ENCODE results near the gene MARK2.
A peak's percentile ranks its signal among the peaks of the same experiment; 100 is the strongest.

The MARK2 gene

DNA sequence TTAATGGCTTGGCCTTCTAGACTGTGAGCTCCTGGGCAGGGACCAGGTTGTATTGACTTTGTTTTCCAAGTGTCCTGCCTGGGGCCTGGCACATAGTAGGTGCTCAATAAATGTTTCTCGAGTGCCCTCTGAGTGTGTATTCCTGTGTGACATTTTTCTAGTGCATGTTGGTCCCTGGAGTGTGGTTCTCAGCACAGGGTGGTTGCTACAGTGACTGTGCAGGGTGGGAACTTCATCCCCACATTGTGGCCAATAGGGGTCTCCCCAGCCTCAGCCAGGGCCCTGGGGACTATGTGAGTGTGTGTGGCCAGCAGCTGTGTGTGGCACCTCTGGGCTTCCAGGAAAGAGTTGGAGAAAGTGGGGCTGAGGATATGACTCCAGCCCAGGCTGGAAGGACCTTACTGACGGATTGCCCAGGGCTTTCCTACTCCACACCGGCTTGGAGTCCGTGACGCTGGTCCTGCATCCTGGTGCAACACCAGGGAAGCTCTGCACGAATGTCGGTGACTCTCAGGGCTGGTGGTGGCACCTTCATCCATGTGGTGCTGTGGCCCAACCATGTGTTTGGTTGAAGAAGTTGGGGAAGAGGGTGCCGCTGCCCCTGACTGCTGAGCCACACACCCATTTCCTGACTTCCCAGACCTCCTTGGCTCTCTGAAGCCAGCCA lies 9.0 kb upstream of the MARK2 start:
- DNase-seq (ENCODE audit: low spot score): no peak

DNA sequence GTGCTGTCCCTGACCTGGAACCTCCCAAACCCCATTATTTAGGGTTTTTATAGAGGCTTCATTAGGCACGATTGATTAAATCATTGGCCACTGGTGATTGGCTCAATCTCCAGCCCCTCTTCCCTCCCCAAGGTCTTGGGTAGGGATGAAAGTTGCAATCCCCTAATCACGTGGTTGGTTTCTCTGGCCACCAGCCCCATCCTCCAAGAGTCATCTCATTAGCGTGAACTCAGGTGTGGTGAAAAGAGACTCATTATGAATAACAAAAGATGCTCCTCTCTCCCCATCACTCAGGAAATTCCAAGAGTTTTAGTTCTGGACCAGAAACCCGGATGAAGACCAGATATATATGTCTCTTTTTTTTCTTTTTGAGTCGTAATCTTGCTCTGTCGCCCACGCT lies 7.6 kb upstream of the MARK2 start:
- DNase-seq (ENCODE audit: low spot score): no peak

DNA sequence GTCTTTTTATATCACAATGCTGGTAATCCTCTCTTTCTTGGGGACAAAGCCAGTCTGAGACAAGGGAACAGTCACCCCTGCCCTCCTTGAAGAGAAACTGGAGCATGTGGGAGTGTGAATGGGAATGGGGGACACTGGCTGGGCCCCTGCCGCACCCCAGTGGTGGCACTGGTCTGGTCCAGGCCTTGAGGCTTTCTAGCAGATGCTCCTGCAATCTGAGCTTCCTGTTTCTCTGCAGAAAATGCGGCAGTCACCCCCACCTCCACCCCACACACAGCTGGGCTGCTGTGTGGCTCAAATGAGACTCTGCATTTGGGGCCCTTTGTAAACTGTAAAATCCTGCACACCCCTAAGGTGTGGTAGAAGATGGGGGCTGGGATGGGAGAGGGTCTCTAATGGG lies 6.6 kb upstream of the MARK2 start:
- no peak for DNase-seq (ENCODE audit: low spot score)

DNA sequence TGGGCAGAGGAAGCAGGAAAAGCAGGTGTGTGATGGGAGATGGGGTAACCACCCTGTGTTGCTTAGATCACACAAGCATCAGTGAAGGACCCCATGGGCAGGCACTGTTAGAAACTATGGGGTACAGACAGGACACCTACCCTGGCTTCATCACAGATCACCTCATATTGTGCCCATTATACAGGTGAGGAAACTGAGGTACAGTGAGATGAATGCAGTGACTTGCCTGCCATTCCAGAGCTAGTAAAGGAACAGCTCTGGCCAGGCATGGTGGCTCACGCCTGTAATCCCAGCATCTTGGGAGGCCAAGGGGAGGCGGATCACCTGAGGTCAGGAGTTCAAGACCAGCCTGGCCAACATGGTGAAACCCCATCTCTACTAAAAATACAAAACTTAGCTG lies 5.9 kb upstream of the MARK2 start:
- no peak for DNase-seq (ENCODE audit: low spot score)

DNA sequence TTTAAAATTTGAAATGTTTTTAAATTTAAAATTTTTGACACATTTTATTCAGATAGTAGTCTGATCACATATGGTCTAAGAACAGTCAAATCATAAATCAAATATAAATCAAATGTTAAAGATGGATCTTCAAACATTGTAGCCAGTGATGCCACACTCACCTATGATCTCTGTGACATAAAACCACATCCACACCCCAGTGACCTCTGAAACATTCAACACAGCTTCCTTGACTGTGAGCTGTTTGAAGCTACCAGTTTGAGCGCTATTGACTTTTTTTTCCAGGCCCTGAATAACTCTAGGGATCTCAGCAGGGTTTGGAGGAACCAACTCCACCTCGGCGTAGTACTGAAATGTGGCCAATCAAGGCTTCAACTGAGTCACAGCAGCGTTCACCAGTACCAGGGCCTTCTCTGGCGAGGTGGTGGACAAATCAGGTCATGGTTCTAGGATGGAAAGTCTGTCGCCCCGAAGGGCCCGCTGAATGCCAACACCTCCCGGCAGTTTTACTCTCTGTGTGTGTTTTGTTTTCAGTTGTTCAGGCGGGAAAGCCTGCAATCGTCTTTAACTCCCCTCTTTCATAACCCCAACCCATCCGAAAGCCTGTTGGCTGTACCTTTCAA lies 4.3 kb upstream of the MARK2 start:
- DNase-seq (ENCODE audit: low spot score): no peak

DNA sequence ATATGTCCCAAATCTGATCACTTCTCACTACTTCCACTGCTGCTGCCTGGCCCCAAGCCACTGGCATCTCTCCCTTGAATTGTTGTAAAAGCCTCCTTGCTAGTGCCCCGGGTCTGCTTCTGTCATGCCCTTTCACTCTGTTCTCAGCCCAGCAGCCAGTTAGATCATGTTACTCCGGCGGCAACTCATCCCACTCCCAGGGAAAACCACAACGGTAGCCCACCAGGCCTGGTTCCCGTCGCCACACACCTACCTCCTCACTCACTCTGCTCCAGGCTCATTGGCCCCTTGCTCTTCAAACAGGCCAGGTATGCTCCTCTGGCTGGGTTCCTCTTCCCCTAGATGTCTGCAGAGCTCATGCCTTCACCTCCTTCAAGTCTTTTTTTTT lies 3.8 kb upstream of the MARK2 start:
- DNase-seq (ENCODE audit: low spot score): no peak

DNA sequence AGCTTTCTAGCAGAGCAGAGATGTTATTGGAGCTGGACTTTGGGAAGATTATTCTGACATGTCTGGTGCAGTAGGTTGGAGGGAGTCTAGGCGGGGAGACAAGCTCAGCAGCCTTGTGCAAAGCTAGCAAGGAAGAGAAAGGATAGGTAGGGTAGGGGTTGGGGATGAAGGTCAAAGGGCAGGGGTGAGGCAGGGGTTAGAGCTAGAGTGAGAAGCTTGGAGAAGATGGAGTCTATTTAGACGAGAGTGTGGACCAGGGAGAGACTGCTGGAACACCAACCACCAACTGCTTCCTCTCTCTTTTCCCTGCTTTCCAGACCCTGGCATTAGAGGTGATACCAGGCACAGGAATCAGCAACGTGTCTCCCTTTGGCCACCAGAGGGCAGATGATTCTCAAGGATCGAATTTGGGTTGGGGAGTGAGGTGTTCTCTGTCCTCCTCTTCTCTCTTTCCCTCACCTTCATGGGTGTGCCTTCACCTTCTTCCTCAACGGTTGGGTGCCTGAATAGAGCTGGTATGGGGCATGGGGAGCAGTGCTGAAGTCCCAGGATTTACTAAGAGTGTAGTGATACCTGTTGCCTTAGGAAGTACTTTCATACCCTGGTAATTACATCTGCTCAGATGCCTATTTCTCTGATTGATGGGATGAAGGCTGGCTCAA lies 1.8 kb upstream of the MARK2 start:
- DNase-seq (ENCODE audit: low spot score): peak; percentile 84

DNA sequence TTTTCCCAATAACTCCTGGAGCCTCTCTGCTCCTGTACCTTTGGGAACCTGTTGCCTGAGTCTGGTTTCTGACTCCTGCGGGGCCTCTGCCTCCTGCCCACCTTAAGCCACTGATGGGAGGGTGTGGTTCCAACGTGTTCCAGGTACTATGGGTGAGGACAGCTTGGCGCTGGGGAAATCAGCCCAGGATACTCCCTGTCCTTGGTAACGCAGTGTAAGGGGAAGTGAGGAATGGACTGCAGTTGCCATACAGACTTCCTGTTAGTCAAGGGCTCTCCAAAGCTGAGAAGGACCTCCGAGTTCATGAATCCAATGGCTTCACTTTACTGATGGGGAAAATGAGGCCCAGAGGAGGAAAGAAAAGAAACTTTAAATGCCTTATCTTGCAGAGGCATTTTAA lies 1.2 kb upstream of the MARK2 start:
- no peak for DNase-seq (ENCODE audit: low spot score)

DNA sequence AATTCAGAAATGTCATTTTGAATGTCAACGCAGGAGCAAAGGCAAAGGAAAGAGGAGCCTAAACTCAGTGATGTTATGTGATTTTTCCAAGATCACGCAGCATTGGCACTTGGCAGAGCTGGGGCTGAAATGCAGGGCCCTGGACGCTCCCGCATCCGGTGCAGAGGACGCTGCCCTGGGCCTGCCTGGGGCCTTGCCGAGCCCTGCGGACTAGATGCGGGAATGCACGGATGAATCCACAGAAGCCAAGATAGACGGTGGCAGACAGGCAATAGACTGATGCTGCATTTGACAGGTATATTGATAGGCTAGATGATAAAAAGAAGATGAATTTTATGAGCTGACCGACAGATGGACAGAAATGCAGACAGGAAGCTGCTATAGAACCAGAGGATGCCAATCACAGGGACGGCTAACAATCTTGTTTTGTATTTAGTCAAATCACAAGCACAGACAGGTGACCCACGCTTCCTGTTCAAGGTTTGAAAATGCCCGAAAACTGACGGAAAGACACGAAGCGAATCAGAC lies 696 bp upstream of the MARK2 start:
- DNase-seq (ENCODE audit: low spot score): no peak

DNA sequence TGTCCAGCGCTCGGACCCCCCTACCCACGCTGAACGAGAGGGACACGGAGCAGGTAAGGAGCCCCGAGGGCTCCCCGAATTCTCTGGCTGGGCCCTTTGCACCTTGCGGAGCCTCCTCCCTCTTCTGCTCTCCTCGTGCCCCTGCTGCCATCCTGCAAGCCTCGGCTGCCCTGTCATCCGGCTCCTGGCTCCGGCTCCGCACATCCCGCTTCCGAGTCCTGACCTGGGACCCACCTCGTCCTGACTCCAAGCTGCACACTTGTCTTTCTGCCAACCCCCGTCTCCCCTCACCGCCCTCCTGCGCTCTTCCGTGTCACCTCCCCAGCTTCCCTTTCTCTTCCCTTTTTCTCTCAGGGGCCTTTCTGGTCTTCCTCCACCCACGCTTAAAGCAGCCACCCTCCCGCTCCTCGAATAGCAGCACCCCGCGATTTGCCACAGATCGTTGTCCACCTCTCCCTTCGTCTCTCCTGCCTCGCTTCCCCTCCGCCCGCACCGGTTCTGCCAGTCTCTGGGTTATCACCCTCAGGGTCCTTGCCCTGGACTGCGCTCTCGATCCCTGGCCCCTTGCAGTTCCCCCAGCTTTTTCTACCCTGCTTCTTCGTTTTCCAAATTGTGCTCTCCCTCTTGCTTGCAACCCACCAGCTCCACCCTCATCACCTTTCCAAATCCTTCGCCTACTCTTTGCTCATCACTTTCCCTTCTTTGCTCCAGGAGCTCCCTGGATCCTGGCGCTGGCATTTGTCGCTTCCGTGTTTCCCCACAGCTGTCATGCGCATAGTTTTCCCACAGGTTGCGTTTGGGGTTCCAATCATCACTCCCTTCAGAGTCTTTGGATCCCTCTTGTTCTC lies 822 bp downstream of the MARK2 start:
- DNase-seq (ENCODE audit: low spot score): no peak

DNA sequence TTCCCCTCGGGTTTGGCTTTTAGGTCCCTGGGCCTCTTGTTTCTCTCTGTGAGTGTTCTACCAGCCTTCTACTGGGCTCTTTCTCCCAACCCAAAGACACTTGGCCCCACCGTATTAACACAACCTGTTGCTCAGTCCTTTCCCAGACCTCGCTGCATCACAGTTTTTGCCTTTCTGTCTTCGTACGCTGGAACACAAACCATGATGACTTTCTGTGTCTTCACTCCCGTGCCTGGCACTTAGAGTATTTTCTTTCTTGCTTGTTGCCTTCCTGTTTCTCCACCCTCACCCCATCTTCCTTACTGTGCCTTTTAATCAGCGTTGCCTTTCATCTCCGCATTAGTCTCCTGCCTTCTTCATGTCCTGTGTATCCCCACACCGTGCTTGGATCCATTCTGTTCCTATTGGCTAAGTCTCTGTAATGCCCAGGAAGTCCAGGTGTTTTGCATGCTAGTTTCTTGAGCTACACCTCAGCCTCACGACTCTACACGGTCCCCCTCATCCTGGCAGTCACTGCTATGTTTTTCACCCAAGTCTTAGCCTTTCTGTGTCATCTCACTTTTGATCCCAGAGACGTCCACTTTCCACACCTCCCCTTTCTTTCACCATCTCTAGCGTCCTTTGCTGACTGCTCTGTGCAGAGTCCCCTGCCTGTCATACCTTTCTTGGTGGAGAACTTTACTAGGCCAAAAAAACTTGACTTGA lies 1.6 kb downstream of the MARK2 start:
- no peak for DNase-seq (ENCODE audit: low spot score)

DNA sequence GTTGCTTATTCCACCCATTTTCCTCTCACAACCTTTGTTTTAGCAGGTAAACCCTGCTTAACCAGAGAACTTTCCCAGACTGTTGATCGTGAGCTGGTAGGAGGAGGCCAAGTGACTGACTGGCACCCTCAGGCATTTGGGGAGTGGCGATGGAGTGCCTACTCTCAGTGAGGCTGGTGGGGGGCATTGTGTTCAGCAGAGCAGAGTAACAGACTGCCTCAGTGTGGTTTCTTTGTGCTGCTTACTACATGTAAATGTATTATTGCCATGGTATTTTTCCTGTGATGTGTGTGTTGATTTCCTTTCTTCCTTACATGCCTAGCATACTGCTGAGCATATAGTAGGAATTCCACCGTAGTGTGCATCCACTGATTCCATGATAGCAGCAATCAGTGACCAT lies 2.6 kb downstream of the MARK2 start:
- DNase-seq (ENCODE audit: low spot score): no peak

DNA sequence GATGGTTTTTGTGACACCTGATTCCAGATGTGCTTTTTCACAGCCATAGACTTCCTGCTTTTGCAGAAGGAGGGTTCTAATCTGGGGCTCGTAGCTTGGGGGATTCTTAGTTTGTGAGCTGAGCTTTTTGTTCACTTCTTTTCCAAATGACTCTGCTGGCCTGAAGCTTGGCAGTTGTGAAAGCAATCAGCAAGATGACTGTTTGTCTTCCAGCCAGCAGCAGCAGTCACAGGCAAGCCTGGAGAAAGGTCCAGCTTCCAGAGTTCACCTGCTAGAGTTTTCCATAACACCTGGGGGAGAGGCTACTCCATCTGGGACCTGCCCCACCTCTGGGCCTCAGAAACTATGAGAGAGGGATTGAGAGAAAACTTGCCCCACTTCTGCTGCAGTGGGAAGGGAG lies 4.1 kb downstream of the MARK2 start:
- DNase-seq (ENCODE audit: low spot score): no peak

DNA sequence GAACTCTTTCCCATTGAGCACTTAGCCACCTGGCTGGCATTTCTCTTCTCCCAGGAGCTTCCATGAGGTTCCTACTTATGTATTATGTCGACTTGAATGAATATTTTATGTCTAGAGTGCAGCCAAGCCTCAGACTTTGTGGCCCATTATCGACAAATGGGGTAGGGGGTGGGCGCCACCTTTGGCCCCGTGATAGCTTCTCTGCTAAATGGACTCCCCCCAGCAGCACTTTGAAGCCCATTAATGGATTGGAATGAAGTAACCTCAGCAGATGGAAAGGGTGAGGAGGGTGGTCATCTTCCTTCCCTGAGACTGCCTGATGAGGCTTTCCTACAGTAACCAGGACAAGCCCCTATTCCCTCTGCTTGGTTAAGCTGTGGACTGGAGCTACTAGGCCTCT lies 5.9 kb downstream of the MARK2 start:
- DNase-seq (ENCODE audit: low spot score): no peak

DNA sequence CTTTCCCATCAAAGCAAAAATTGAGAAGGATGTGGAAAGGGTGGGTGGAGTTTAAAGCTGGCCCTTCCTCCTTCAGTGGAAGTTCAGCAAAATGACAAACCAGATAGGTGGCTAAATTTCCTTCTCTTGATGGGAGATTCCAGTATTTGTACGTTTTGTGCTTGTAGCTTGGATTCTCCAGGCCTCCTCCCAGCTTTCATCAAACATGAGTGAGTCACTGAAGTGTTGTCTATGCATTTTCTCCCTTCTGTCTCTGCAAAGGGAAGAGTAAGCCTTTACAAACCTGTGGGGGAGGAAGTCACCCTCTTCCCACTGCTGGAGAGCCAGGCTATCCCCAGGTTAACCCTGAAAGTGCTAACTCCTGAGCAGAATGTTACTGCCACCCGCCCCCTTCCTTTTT lies 6.4 kb downstream of the MARK2 start:
- DNase-seq (ENCODE audit: low spot score): no peak

DNA sequence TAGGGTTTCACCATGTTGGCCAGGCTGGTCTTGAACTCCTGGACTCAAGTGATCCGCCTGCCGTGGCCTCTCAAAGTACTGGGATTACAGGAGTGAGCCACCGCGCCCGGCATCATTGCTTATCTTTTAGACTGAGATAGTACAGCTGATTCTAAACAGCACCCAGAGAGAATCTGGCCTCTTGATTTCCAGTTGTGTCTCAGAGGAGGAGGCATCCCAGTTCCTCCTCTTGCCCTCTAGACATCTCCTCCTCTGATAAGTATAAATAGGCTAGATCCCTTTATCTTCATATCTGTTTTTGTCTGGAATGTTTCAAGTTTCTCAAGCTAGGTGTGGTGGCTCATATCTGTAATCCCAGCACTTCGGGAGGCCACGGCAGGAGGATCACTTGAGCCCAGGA lies 7.0 kb downstream of the MARK2 start:
- no peak for DNase-seq (ENCODE audit: low spot score)

DNA sequence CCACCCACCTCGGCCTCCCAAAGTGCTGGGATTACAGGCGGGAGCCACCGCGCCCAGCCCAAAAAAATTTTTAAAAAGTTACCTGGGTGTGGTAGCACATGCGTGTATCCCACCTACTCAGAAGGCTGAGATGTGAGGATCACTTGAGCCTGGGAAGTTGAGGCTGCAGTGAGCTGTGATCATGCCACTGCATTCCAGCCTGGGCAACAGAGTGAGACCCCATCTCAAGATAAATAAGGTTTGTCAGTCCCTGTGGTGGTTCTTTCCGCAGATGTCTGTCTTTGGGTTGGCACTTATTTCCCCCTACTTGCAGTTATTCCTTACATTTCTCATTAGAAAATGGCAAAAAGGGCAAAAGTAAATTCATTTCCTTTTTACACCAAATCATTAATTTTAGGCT lies 8.0 kb downstream of the MARK2 start:
- no peak for DNase-seq (ENCODE audit: low spot score)

DNA sequence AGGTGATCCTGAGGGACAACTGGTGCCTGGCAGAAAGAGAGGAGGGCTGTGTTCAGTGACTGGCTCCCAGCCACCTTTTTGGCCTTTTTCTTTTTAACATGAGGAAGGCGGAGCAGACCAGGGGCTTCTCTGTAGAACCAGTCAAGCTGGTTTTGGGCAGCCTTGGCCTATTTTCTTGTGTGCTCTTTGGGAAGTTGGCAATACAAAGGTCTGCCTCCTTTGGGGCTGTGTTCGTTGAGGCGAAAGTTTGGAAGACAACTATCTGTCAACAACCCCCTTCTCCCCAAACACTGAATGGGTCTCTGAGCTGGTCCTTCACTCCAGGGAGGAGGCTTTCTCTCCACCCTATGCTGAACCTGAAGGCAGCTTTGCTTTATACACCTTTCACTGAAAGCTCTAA lies 8.5 kb downstream of the MARK2 start:
- no peak for DNase-seq (ENCODE audit: low spot score)

DNA sequence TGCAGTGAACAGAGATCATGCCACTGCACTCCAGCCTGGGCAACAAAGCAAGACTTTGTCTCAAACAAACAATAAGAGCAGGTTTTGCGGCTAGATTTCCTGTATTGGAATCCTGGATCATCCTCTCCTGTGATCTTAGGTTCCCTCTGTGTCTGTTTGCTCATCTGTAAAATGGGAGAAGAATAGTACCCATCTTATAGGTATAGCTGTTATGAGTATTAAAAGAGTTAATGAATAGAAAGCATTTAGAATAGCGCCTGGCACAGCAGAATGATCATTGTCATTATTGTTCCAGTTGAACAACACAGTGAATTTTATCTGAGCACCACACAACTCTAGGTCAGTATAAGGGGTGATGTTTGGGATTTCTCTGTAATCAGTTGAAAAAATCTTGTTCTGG lies 10.8 kb downstream of the MARK2 start:
- no peak for DNase-seq (ENCODE audit: low spot score)

DNA sequence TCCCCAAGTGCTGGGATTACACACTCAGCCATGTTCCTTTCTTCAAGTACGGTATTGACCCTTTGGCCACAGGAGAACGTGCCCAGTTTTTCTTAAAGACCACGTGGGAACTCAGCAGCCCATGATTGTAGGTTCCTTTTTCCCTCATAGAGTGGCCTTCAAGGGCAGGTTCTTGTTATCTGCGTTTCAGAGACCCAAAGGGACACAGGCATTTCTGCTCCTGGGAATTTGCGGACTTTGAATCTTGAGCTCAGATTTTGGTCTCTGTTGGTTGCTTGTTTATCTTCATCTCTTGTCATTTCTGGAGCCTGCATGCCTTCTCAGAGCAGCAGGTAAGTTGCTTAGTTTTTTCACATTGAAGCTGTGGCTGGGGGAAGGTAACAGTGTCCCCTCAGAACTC lies 12.0 kb downstream of the MARK2 start:
- DNase-seq (ENCODE audit: low spot score): no peak

DNA sequence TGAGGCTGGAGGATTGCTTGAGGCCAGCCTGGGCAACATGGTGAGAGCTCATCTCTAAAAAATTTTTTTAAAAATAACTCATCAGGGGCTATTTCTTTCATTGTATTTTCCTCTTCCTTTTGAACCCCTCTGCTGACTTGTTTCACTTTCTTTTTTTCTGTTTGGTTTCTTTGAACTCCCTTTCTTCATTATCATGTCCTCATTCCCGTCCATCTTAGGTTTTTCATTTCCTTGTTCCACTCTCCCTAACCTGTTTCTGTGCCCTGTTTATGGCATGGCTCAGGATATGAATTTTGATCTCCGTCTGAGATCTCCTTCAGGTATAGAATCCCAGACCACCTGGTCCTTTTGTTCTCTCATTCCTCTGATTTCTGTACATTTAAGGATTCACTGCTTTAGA lies 12.5 kb downstream of the MARK2 start:
- no peak for DNase-seq (ENCODE audit: low spot score)

DNA sequence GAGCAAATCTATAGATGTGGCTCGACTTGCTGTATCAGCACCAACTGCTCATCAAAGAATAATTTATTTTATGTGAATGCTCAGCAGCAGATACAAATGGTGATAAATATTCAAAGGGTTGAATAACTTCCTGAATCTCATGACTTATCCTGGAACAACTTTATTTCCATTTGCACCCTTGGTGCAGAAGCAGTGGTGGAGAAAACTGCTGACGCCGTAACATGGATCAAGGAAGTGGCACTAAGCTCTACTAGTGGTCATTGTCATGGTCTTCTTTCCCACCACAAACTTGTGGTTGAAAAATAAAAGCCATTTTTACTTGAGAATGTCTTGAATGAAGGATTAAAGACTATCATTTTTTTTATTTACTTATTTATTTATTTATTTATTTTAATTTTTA lies 14.6 kb downstream of the MARK2 start:
- no peak for DNase-seq (ENCODE audit: low spot score)
